NCI-H226 (cell line): ENCODE data around the gene PERCC1.

Source experiments
- DNase-seq: peaks from one replicate; pipeline ENCODE4 v3.0.0-alpha.2; 2015

PERCC1 gene

GRCh38 chr16:1430759-1431496, at the start of gene PERCC1:
TSS of gene PERCC1 (plus strand) at chr16:1431078. CDS start at chr16:1432594, 1,516 bp downstream.
- no peak for DNase-seq

- no peak for DNase-seq
Measured at GRCh38 chr16:1381612-1382406, 49.1 kb upstream of the PERCC1 start.

- no peak for DNase-seq
Measured at GRCh38 chr16:1383556-1383955, 47.3 kb upstream of the PERCC1 start.

GRCh38 chr16:1385232-1385631, 45.6 kb upstream of the PERCC1 start:
- no peak for DNase-seq

GRCh38 chr16:1387331-1387730, 43.5 kb upstream of the PERCC1 start:
- DNase-seq = no peak

- no peak for DNase-seq
Measured at GRCh38 chr16:1389762-1390161, 41.1 kb upstream of the PERCC1 start.

- DNase-seq = no peak
Measured at GRCh38 chr16:1390239-1390779, 40.6 kb upstream of the PERCC1 start.

GRCh38 chr16:1392826-1393225, 38.1 kb upstream of the PERCC1 start:
- DNase-seq = no peak

- DNase-seq = no peak
Measured at GRCh38 chr16:1393613-1394176, 37.2 kb upstream of the PERCC1 start.

GRCh38 chr16:1394367-1394951, 36.4 kb upstream of the PERCC1 start:
- DNase-seq = no peak

- DNase-seq = no peak
Measured at GRCh38 chr16:1395444-1396031, 35.3 kb upstream of the PERCC1 start.

- DNase-seq = no peak
Measured at GRCh38 chr16:1397779-1398178, 33.1 kb upstream of the PERCC1 start.

- DNase-seq = no peak
Measured at GRCh38 chr16:1398351-1398750, 32.5 kb upstream of the PERCC1 start.

GRCh38 chr16:1398826-1399581, 31.9 kb upstream of the PERCC1 start:
- no peak for DNase-seq

- DNase-seq = no peak
Measured at GRCh38 chr16:1401061-1401757, 29.7 kb upstream of the PERCC1 start.

- no peak for DNase-seq
Measured at GRCh38 chr16:1401758-1402154, 29.1 kb upstream of the PERCC1 start.

- DNase-seq = no peak
Measured at GRCh38 chr16:1403036-1403435, 27.8 kb upstream of the PERCC1 start.

- no peak for DNase-seq
Measured at GRCh38 chr16:1403733-1404132, 27.1 kb upstream of the PERCC1 start.

- no peak for DNase-seq
Measured at GRCh38 chr16:1407753-1408152, 23.1 kb upstream of the PERCC1 start.

- DNase-seq = peak; percentile 68
Measured at GRCh38 chr16:1408171-1408837, 22.6 kb upstream of the PERCC1 start.

GRCh38 chr16:1412847-1413246, 18.0 kb upstream of the PERCC1 start:
- no peak for DNase-seq
